ENCODE results near the gene MAML2.

DNA sequence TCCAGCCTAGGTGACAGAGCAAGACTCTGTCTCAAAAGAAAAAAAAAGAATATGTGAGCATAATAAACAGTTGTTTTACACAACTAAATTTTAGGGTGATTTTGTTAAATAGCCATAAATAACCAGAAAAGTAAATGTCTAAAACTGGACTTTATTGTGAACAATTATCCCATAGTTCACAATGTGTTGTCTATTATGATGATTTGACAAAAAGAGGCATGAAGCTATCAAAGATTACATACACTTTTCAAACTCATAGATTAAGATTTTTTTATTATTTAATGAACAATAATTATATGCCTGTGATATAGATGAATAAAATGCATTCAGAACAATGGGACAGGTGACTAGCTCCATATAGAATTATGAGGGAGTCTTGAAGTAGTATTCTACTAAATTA, 392.1 kb downstream of the MAML2 start:
- TF ChIP-seq, protein P1, sequence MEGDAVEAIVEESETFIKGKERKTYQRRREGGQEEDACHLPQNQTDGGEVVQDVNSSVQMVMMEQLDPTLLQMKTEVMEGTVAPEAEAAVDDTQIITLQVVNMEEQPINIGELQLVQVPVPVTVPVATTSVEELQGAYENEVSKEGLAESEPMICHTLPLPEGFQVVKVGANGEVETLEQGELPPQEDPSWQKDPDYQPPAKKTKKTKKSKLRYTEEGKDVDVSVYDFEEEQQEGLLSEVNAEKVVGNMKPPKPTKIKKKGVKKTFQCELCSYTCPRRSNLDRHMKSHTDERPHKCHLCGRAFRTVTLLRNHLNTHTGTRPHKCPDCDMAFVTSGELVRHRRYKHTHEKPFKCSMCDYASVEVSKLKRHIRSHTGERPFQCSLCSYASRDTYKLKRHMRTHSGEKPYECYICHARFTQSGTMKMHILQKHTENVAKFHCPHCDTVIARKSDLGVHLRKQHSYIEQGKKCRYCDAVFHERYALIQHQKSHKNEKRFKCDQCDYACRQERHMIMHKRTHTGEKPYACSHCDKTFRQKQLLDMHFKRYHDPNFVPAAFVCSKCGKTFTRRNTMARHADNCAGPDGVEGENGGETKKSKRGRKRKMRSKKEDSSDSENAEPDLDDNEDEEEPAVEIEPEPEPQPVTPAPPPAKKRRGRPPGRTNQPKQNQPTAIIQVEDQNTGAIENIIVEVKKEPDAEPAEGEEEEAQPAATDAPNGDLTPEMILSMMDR (conservative IDR thresholded peaks at IDR 0.05) = no peak
- TF ChIP-seq EZH2 (IDR thresholded peaks at IDR 0.05; ENCODE audit: low read depth) = no peak

Data from PC-9 (cell line).